Stimulated activated naive CD4-positive, alpha-beta T cell treated with Interleukin-2 at 50 U/mL for 16 hours (primary cell): ENCODE measurements around the gene PROB1.
"Not testable (repeated sequence)": the region's sequence is repeated elsewhere in the genome, so short reads cannot be mapped to it uniquely, and the experiment has no call there.

Experiments used
- DNase-seq: peaks from one replicate; lab custom pipeline; 2025; lab: John Stamatoyannopoulos, UW

Gene PROB1

DNA sequence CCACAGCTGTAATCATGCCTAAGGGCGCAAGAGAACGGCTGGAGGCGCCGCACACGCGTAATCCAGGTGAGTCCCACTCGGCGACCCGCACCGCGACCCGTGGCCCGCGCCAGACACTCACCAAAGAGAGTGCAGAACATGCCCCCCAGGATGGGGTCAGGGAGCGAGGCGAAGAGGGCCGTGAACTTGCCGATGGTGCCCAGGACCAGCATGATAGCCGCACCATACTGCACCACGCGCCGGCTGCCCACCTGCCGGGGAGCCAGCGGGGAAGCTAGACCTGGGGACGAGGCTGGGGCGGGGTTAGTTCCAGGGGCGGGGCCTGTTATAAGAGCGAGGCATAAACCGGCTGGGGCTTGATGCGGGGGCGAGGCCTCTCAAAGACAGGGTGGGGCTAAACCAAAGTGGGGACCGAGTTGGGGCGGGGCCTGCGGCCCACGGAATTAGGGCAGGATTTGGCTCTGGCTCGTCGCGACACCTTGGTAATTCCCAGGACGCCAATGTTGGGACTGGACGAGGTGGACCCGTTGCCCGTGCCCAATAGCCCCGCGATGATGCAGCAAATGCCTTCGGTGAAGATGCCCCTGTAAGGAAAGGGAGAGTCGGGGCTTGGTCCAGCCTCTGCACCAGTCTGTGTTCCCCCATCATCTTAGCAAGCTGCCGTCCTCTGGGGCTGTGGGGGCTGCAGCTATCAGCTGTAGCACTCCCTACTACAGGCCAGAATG, 16.6 kb downstream of the PROB1 start:
- DNase-seq: no peak

DNA sequence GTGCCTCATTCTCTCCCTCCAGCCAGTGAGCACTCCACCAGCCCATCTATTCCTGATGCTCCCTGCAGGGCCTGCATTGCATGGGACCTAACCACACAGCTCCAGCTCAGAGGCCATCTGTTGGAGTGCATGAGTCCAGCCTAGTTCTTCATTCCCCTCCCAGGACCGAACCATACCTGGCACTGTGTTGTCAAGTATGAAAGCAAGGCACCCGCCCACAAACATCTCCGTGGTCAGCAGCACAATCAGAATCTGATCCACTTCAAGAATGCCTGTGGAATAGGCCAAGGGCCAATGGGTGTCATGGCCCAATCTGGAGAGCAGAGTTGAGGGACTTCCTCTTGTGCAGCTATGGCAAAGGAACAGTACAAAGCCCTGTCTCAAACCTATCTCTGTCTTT, 17.7 kb downstream of the PROB1 start:
- DNase-seq: no peak

GRCh38 chr5:139376364-139376763, 18.5 kb downstream of the PROB1 start:
- no peak for DNase-seq

GRCh38 chr5:139374909-139375308, 20.0 kb downstream of the PROB1 start:
- no peak for DNase-seq

GRCh38 chr5:139371482-139372435, 23.1 kb downstream of the PROB1 start:
- no peak for DNase-seq

DNA sequence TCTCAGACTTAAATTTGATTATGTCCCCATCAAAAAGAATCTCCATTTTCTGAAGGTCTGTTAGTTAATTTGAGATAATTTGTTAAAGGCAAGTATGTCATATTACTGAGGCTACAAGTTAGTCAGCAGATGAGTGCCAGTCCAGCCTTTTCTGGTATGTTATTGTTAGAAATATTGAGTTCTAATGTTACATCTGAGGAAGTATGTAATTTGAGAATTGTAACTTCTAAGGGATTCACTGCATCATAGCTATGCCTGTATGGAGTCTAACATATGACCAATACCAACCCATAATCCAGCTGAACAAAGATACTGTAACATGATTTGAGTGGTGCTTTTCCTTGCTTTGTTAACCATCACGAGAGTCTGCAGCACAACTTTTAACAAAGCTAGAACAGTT, 25.7 kb downstream of the PROB1 start:
- no peak for DNase-seq

GRCh38 chr5:139368613-139369012, 26.3 kb downstream of the PROB1 start:
- no peak for DNase-seq

- DNase-seq: no peak
These were observed 30.4 kb downstream of the PROB1 start for GRCh38 chr5:139364466-139364865.

DNA sequence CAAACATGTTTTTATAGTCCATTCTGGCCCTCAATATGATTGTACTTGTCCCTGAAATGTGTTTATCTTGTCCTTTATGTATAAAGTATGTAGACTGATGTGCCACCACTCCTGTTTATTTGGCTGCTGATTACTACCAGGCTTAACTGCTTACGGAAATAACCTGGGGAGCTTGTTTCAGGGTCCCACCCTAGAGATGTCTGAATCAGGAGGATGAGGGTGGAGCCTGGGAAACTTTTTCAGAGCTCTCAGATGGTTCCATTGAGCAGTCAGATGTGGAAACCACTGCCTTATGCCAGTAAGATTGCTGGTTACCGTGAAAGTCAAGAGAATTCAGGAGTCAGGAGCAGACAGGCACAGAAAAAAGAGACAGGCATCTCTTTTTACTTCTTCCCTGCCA, 31.0 kb downstream of the PROB1 start:
- DNase-seq: no peak

DNA sequence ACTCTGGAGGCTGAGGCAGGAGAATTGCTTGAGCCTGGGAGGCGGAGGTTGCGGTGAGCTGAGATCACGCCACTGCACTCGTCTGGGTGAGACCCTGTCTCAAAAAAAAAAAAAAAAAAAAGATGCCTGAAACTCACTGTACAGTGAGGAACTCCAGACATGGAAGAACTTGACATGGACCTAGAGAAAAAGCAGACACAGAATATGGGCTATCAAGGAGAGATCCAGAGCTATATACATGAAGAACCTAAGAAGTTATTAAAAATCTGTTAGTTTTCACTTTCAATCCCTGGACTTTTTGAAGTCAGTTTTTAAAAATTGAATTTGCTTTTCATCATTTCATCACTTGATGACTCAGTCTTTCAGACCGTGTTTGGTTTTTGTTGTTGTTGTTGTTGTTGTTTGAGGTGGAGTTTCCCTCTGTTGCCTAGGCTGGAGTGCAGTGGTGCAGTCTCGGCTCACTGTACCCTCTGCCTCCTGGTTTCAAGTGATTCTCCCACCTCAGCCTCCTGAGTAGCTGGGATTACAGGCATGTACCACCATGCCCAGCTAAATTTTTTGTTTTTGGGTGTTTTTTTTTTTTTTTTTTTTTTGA, 33.0 kb downstream of the PROB1 start:
- DNase-seq: no peak

GRCh38 chr5:139360384-139360783, 34.5 kb downstream of the PROB1 start:
- no peak for DNase-seq

GRCh38 chr5:139358064-139358463, 36.8 kb downstream of the PROB1 start:
- DNase-seq: no peak

DNA sequence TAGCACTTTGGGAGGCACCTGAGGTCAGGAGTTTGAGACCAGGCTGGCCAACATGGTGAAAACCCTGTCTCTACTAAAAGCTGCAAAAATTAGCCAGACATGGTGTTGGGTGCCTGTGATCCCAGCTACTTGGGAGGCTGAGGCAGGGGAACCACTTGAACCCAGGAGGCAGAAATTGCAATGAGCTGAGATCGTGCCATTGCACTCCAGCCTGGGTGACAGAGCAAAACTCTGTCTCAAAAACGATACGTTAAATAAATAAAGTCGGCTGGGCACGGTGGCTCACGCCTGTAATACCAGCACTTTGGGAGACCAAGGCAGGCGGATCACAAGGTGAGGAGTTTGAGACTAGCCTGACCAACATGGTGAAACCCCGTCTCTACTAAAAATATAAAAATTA, 39.0 kb downstream of the PROB1 start:
- not testable (repeated sequence) for DNase-seq

GRCh38 chr5:139354186-139354585, 40.7 kb downstream of the PROB1 start:
- DNase-seq: no peak

DNA sequence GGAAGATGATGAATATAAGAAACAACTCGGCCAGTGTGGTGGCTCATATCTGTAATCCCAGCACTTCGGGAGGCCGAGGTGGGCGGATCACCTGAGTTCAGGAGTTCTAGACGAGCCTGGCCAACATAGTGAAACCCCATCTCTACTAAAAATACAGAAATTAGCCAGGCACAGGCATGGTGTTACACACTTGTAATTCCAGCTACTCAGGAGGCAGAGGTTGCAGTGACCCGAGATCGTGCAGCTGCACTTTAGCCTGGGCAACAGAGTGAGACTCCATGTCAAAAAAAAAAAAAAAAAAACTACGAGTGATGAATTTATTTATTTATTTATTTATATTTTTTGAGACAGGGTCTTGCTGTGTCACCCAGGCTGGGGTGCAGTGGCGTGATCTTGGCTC, 47.0 kb downstream of the PROB1 start:
- not testable (repeated sequence) for DNase-seq

GRCh38 chr5:139345442-139345841, 49.5 kb downstream of the PROB1 start:
- not testable (repeated sequence) for DNase-seq

DNA sequence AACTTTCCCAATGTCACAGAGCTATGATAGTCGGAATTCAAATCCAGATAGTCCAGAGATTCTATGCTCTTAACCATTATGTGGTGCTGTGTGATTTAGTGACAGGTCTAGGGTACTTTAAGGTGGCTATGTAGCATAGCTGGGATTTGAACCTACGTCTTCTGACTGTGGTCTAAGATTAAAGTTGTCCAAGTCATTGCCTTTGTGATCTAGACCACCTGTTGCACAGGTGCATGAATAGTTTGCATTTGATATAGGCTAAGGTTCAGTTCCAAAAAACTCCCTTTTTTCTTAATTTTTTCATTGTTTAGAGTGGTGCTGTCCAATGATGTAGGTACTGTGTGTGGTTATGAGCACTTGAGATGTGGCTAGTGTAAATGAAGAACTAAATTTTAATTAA, 50.7 kb downstream of the PROB1 start:
- DNase-seq: no peak

DNA sequence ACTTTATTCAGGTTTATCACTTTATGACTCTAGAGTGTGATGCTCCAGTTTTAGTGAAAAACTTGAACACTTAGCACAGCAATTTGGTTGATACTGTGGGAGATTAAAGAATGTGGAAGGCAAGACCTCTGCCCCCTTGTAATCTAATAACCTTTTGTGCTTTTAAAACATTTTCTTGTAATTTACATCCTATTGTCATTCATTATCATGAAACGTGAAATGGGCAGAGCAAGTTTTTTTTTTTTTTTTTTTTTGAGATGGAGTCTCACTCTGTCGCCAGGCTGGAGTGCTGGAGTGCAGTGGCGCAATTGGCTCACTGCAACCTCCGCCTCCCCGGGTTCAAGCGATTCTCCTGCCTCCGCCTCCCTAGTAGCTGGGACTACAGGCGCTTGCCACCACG, 51.4 kb downstream of the PROB1 start:
- no peak for DNase-seq

DNA sequence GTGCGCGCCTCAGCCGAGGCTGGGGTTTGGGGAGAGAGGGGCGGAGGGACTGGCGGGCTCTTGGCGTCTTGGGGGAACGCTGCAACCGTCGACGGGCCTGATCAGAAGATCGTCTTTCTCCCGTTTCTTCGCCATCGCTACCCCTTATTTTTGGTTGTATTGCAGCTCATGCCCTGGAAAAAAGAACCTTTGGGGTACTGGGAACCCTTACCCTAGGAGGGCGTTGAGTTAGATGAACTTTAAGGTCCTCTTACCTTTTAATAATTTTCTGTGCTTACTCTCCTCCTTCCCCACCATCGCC, 52.5 kb downstream of the PROB1 start:
- DNase-seq: peak; percentile 76

DNA sequence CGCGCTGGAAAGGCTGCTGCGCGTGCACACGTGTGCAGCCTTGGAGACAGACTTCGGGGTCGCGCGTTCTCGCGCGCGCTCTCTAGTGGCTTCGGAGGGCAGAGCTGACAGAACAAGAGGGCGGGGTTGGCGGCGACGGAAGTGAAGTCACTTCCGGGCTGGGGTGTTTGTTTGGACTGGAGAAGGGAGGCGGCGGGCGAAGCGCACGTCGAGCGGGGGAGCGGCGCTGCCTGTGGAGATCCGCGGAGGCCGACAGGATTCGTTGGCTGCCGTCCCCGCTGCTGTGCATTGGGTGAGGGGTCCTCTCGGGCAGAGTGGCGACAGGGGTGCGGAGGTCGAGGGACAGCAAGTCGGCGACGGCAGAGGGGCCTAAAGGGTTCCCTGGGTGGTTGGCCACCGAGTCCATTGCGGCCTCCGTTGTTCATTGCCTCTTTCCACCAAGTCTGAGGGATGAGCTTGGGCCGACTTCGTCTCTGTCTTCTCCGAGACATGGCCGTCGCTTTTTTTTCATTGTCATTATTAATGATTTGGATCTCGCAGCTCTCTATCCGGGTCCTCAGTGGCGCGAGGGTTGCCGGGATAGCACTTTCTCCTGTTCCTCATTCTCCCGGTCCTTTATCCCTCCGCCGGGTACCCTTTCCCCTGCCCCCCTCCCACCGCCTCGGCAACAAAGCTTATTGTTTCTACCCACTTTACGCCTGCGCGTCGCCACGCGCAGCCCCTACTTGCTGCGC, 53.0 kb downstream of the PROB1 start, which contains the start of gene PAIP2:
PAIP2 (plus strand) TSS at position 166 of the 734 bp plus-strand sequence. CDS start 21,931 bp downstream, outside the sequence.
- DNase-seq: peak; percentile 96

GRCh38 chr5:139341187-139341688, 53.7 kb downstream of the PROB1 start:
- DNase-seq: no peak
